Measurements from ENCODE around the gene FBLN1.
"Not testable (repeated sequence)": the region's sequence is repeated elsewhere in the genome, so short reads cannot be mapped to it uniquely, and the experiment has no call there.

FBLN1 gene

GRCh38 chr22:45518136-45518535 lies 15.5 kb downstream of the FBLN1 start:
- no peak for DNase-seq (ENCODE audit: low read depth, low spot score)
- no peak overlapping the region for H3K4me3 ChIP-seq (ENCODE audit: low read length)

DNA sequence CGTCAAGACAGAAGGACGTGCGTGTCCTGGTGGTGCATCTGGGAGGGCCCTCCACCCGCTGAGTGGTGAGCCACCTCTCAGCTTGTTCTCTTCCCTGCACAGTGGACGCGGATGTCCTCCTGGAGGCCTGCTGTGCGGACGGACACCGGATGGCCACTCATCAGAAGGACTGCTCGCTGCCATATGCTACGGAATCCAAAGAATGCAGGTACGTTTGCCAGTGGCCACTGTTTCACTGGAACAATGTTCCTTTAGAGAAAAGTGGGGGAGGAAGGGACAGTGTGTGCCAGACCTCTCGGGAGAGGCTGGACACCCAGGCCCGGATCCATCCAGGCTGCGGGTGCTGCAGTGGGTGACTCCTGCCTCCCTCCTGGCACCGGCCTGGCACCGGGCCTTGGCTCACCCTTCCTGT lies 15.9 kb downstream of the FBLN1 start:
- H3K4me3 ChIP-seq (ENCODE audit: low read length) = no peak overlapping the region
- no peak for DNase-seq (ENCODE audit: low read depth, low spot score)

GRCh38 chr22:45521178-45521577 lies 18.5 kb downstream of the FBLN1 start:
- no peak for DNase-seq (ENCODE audit: low read depth, low spot score)
- no peak overlapping the region for H3K4me3 ChIP-seq (ENCODE audit: low read length)

DNA sequence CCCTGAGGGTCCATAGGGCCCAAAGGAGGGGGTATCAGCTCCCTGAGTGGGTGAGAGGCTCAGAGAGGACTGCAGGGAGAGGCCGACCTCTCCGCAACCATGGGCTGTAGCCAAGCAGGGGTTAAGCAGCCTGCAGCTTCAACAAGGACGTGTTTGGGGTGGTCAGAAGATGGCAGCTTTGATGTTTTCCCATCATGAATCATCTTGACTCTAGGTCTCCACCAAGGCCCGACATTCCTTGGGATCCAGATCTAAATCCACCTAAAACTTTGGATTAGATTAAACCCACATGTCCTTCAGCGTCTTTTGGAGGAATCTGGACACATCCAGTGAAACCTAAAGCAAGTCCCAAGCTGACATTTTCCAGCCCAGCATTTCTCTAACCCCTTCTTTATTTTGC lies 19.8 kb downstream of the FBLN1 start:
- no peak overlapping the region for H3K4me3 ChIP-seq (ENCODE audit: low read length)
- DNase-seq (ENCODE audit: low read depth, low spot score) = no peak

GRCh38 chr22:45524157-45524556 lies 21.5 kb downstream of the FBLN1 start:
- H3K4me3 ChIP-seq (ENCODE audit: low read length) = no peak overlapping the region
- no peak for DNase-seq (ENCODE audit: low read depth, low spot score)

DNA sequence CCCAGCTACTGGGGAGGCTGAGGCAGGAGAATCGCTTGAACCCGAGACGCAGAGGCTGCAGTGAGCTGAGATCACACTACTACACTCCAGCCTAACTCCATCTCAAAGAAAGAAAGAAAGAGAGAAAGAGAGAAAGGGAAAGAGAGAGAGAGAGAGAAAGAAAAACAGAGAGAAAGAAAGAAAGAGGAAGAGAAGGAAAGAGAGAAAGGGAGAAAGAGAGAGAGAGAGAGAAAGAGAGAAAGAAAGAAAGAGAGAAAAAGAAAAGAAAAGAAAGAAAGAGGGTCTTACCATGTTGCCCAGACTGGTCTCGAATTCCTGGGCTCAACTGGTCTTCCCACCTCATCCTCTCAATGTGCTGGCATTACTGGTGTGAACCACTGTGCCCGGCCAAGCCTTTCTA lies 22.3 kb downstream of the FBLN1 start:
- no peak for DNase-seq (ENCODE audit: low read depth, low spot score)
- H3K4me3 ChIP-seq (ENCODE audit: low read length) = no peak overlapping the region

- H3K4me3 ChIP-seq (ENCODE audit: low read length) = no peak overlapping the region
- no peak for DNase-seq (ENCODE audit: low read depth, low spot score)
Observed at GRCh38 chr22:45525480-45525879, 22.8 kb downstream of the FBLN1 start.

- no peak overlapping the region for H3K4me3 ChIP-seq (ENCODE audit: low read length)
- no peak for DNase-seq (ENCODE audit: low read depth, low spot score)
Observed at GRCh38 chr22:45526281-45526680, 23.6 kb downstream of the FBLN1 start.

- DNase-seq (ENCODE audit: low read depth, low spot score) = no peak
- H3K4me3 ChIP-seq (ENCODE audit: low read length) = no peak overlapping the region
Observed at GRCh38 chr22:45526768-45527360, 24.2 kb downstream of the FBLN1 start.

- no peak overlapping the region for H3K4me3 ChIP-seq (ENCODE audit: low read length)
Observed at GRCh38 chr22:45527456-45527855, 24.8 kb downstream of the FBLN1 start.

DNA sequence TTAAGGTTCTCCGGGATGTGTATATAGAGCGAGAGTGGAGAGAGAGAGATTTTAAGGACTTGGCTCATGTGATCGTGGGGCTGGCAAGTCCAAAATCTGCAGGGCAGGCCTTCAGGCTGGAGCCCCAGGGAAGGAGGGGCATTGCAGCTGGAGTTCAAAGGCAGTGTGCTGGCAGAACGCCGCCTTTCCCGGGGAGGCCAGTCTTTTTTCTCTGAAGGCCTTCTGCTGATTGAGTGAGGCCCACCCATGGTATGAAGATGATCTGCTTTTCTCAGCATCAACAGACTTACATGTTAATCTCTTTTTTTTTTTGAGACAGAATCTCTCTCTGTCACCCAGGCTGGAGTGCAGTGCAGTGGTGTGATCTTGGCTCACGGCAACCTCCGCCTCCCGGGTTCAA lies 25.4 kb downstream of the FBLN1 start:
- DNase-seq (ENCODE audit: low read depth, low spot score) = no peak
- H3K4me3 ChIP-seq (ENCODE audit: low read length) = no peak overlapping the region

More at GRCh38 chr22:45527456-45527855, 24.8 kb downstream of the FBLN1 start:
- no peak for DNase-seq (ENCODE audit: low read depth, low spot score)

- no peak overlapping the region for H3K4me3 ChIP-seq (ENCODE audit: low read length)
Observed at GRCh38 chr22:45529105-45529504, 26.4 kb downstream of the FBLN1 start.

GRCh38 chr22:45529971-45530575 lies 27.4 kb downstream of the FBLN1 start:
- no peak overlapping the region for H3K4me3 ChIP-seq (ENCODE audit: low read length)
- DNase-seq (ENCODE audit: low read depth, low spot score) = no peak

More at GRCh38 chr22:45529105-45529504, 26.4 kb downstream of the FBLN1 start:
- DNase-seq (ENCODE audit: low read depth, low spot score) = no peak

DNA sequence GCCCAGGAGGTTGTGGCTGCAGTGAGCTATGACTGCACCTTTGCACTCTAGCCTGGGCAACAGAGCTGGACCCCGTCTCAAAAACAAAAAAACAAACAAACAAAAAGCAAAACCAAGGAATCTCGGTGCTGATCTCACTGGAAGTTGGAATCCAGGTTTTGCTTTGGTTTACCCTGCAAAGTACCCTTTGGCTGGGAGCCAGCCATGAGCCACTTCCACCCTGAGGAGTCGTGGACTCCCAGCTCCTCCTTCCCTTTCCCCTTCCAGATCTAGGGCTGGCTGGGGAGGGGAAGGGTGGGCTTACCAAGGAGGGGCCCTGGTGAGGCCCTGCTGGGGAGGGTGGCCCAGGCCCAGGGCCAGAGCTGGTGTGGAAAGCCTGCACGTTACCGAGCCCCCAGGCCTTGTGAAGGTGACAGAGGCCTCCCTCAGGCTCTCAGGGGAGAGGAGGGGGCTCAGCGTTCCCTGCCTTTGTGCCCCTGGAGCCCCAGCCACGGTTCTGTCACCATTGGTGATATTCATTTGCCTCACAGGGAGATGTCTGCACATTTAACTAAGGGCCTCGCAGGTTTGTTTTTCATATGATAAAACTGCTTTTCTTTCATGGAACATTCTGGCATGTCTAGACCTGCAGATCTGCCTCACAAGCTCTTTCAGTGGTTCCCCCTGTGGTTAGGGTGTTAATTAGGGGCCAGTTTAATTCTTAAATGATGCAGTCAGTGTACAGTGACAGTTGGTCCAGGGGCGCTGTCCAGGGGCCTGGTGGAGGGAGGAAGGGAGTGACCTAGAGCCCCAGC lies 29.0 kb downstream of the FBLN1 start:
- H3K4me3 ChIP-seq (ENCODE audit: low read length) = no peak overlapping the region
- DNase-seq (ENCODE audit: low read depth, low spot score) = no peak

DNA sequence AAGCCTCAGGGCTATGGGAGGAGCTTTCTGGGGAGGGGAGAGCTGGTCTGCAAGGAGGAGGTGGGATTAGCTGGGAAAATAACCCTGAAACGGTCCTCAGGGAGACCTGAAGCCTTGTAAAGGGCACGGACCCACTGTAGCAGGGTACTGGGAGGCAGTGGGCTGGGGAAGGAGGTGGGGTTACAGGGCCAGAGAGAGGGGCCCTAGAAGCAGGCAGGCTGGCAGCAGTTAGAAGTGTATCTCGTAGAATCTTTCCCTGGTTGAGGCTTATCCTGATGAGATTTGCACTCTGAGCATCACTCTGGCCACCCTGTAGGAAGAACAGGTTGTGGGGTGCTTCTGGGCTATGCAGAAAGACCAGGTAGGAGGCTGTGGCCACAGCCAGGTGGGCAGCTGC lies 29.6 kb downstream of the FBLN1 start:
- no peak for DNase-seq (ENCODE audit: low read depth, low spot score)
- no peak overlapping the region for H3K4me3 ChIP-seq (ENCODE audit: low read length)

GRCh38 chr22:45533703-45534102 lies 31.0 kb downstream of the FBLN1 start:
- DNase-seq (ENCODE audit: low read depth, low spot score) = no peak
- H3K4me3 ChIP-seq (ENCODE audit: low read length) = no peak overlapping the region

GRCh38 chr22:45534339-45535192 lies 31.9 kb downstream of the FBLN1 start:
- DNase-seq (ENCODE audit: low read depth, low spot score) = no peak
- H3K4me3 ChIP-seq (ENCODE audit: low read length) = no peak overlapping the region

DNA sequence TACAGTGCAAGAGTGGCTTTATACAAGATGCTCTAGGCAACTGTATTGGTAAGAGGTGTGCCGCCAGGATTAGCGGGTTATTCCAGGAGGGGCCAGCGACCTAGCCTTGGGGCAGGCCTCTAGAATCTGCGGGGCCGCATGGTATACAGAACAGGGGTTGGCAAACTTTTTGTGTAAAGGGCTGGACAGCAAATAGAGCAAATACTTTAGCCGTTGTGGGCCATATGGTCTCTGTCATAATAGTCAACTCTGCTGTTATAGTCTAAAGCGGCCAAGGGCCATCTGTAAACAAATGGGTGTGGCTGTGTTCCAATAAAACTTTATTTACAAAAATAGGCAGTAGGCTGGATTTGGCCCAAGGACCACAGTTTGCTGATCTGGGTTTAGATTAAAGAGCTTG lies 32.6 kb downstream of the FBLN1 start:
- DNase-seq (ENCODE audit: low read depth, low spot score) = no peak
- H3K4me3 ChIP-seq (ENCODE audit: low read length) = no peak overlapping the region

DNA sequence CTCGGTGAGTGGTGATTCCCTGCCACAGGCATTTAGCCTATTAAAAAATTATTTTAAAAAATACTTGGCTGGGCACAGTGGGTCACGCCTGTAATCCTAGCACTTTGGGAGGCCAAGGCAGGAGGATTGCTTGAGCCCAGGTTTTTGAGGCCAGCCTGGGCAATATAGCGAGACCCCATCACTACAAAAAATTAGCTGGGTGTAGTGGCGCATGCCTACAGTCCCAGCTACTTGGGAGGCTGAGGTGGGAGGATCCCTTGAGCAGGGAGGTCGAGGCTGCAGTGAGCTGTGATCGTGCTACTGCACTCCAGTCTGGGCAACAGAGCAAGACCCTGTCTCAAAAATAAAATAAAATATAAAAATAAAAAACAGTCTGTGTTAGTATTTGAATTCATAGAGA lies 33.2 kb downstream of the FBLN1 start:
- not testable (repeated sequence) for H3K4me3 ChIP-seq (ENCODE audit: low read length); DNase-seq (ENCODE audit: low read depth, low spot score)
